ENCODE measurements around the gene PLCB3. TPM values are rescaled to one million over a fixed set of nuclear protein-coding genes. Genes with fewer than 3 reads are reported as not detected.
A peak's percentile ranks its signal among the peaks of the same experiment; 100 is the strongest.

Gene PLCB3
- total RNA-seq, 1 experiment from 2014 or later, result 41.2 TPM

DNA sequence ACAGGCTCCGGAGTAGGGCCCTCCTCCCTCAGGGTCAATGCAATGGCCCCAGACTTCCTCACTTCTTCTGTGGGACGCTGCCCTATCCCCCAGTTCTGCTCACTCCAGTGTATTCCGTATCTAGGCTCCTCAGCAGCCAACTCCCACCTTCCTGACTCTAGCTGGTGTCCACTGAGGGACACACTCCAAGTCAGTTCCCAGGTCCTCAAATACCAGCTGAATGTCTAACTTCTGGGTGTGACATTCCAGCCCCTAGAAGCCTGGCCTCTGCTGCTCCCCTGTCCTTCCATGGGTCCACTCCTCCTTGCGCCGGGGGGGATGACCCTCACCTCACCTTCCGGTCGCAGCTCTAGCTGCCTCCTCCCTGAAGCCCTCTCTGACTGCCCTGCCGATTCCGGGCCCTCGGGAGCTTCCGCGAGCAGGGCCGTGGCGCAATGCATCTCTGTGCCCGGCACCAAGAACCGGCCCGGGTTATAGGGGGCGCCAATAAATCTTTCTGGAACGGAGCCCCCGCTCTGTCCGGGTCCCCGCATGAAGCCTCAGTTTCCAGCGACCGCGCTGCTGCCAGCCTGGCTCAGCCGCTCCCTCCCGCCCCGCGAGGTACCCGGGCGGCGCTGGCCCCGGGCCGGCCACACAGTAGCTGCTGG is 17.7 kb downstream of the PLCB3 start:
- in situ Hi-C loops (cut with HindIII; ENCODE audit: low pct_unique_long_range_greater_than_20kb, low sequenced_read_pairs) (no loop called here), intact Hi-C loops (cut with micrococcal nuclease; ENCODE audit: unreplicated experiment) (no loop called here)
- CTCF ChIA-PET, result interaction anchor here (0.9 to 1.0 kb wide), 2 partner anchors 18 to 32 kb away, joined by 3 to 4 read pairs; partner anchors contain the start of gene PLCB3

DNA sequence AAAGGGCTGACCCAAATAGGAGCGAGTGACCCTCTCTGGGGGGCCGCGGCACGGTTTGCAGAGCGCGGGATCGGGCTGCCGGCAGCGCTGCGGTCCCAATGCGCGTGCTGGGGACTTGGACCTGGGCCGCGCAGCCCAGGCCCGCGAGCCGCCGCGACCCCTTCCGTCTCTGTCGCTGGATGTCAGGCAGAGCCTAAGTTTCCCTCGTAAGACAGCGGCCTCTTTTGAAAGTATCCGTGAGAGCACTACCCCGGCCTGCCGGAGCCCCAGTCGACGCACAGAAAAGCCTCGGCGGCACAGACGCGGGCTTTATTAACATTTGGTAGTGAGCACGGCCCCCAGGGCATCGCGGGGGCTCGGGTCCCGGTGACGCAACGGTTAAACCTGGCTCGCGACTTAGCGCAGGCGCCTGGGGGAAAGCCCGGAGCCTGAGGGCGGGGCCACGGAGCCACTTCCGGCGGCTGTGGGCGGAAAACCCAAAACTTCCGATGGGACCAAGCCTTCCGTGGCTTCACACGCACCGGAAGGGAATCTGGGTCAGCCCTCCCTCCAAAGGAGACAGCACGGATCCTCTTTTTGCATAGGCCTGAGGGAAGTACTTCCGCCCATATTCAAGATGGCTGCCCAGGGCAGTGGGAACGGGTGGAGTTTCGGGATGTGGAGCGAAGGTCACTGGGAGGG is 18.4 kb downstream of the PLCB3 start:
- no peaks in the 10 kb centered on the region for H3K9me3 ChIP-seq (ENCODE audit: control insufficient read depth, insufficient read depth, low read depth, low read length)
- TF ChIP-seq, protein P1, sequence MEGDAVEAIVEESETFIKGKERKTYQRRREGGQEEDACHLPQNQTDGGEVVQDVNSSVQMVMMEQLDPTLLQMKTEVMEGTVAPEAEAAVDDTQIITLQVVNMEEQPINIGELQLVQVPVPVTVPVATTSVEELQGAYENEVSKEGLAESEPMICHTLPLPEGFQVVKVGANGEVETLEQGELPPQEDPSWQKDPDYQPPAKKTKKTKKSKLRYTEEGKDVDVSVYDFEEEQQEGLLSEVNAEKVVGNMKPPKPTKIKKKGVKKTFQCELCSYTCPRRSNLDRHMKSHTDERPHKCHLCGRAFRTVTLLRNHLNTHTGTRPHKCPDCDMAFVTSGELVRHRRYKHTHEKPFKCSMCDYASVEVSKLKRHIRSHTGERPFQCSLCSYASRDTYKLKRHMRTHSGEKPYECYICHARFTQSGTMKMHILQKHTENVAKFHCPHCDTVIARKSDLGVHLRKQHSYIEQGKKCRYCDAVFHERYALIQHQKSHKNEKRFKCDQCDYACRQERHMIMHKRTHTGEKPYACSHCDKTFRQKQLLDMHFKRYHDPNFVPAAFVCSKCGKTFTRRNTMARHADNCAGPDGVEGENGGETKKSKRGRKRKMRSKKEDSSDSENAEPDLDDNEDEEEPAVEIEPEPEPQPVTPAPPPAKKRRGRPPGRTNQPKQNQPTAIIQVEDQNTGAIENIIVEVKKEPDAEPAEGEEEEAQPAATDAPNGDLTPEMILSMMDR (IDR thresholded peaks at IDR 0.05), result no peak
- TF ChIP-seq SIN3A (IDR thresholded peaks at IDR 0.05; ENCODE audit: borderline replicate concordance, insufficient read depth, low read depth, low read length) (peak; percentile 89; the same call in 1 of the 2 replicates), POLR2AphosphoS5 (IDR thresholded peaks at IDR 0.05; ENCODE audit: low read depth, low read length) (peak; percentile 94), TCF7L2 (IDR thresholded peaks at IDR 0.05; ENCODE audit: low read depth, low read length) (peak; percentile 69)
- TF ChIP-seq, protein P2, sequence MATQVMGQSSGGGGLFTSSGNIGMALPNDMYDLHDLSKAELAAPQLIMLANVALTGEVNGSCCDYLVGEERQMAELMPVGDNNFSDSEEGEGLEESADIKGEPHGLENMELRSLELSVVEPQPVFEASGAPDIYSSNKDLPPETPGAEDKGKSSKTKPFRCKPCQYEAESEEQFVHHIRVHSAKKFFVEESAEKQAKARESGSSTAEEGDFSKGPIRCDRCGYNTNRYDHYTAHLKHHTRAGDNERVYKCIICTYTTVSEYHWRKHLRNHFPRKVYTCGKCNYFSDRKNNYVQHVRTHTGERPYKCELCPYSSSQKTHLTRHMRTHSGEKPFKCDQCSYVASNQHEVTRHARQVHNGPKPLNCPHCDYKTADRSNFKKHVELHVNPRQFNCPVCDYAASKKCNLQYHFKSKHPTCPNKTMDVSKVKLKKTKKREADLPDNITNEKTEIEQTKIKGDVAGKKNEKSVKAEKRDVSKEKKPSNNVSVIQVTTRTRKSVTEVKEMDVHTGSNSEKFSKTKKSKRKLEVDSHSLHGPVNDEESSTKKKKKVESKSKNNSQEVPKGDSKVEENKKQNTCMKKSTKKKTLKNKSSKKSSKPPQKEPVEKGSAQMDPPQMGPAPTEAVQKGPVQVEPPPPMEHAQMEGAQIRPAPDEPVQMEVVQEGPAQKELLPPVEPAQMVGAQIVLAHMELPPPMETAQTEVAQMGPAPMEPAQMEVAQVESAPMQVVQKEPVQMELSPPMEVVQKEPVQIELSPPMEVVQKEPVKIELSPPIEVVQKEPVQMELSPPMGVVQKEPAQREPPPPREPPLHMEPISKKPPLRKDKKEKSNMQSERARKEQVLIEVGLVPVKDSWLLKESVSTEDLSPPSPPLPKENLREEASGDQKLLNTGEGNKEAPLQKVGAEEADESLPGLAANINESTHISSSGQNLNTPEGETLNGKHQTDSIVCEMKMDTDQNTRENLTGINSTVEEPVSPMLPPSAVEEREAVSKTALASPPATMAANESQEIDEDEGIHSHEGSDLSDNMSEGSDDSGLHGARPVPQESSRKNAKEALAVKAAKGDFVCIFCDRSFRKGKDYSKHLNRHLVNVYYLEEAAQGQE (IDR thresholded peaks at IDR 0.05; ENCODE audit: insufficient read depth in 1 of 2, low read depth in 2 of 2, low read length in 1 of 2), result no peak
- ChIA-PET CTCF (interaction anchor here (0.9 to 1.0 kb wide), 2 partner anchors 19 to 31 kb away, joined by 3 to 4 read pairs; partner anchors contain the start of gene PLCB3), POLR2A (interaction anchor here (0.6 to 1.0 kb wide), 5 partner anchors 17 to 274 kb away, joined by 3 to 6 read pairs (median 3); partner anchors contain the start of gene PRDX5)
- ATAC-seq, result peak; percentile 91
- DNase-seq (ENCODE audit: low read depth, low spot score), result peak; percentile 98
- intact Hi-C loops (cut with micrococcal nuclease; ENCODE audit: unreplicated experiment), result no loop called here
- H3K4me1 ChIP-seq (ENCODE audit: control insufficient read depth, insufficient read depth, low read length), result peaks cover 13% of the 10 kb centered on the region
- H3K27me3 ChIP-seq (ENCODE audit: control insufficient read depth, insufficient read depth, low read length), result no peaks in the 10 kb centered on the region
- peak overlapping the region; percentile 98 for H3K27ac ChIP-seq (ENCODE audit: low read length)
- BruUV-seq (replicated peaks), result no TSS peak
- no peaks in the 10 kb centered on the region; the same call in 1 of the 2 replicates for H3K36me3 ChIP-seq (ENCODE audit: control insufficient read depth, insufficient read depth, low read length)
- H3K4me3 ChIP-seq (ENCODE audit: low read depth in 2 of 2, low read length in 2 of 2), result peak overlapping the region; percentile 69 to 91
- in situ Hi-C loops (cut with HindIII; ENCODE audit: low pct_unique_long_range_greater_than_20kb, low sequenced_read_pairs), result no loop called here

More for the DNA sequence above, 17.7 kb downstream of the PLCB3 start:
- Histone ChIP-seq H3K27ac (ENCODE audit: low read length) (peak overlapping the region; percentile 98), H3K27me3 (ENCODE audit: control insufficient read depth, insufficient read depth, low read length) (no peaks in the 10 kb centered on the region), H3K4me1 (ENCODE audit: control insufficient read depth, insufficient read depth, low read length) (peaks cover 13% of the 10 kb centered on the region), H3K36me3 (ENCODE audit: control insufficient read depth, insufficient read depth, low read length) (no peaks in the 10 kb centered on the region; the same call in 1 of the 2 replicates), H3K9me3 (ENCODE audit: control insufficient read depth, insufficient read depth, low read depth, low read length) (no peaks in the 10 kb centered on the region), H3K4me3 (ENCODE audit: low read depth in 2 of 2, low read length in 2 of 2) (peak overlapping the region; percentile 67 to 69)
- POLR2A ChIA-PET, result interaction anchor here (0.5 to 0.7 kb wide), 2 partner anchors 64 to 567 kb away, joined by 3 to 6 read pairs; no protein-coding TSS in a partner anchor
- TF ChIP-seq TCF7L2 (IDR thresholded peaks at IDR 0.05; ENCODE audit: low read depth, low read length) (no peak), POLR2AphosphoS5 (IDR thresholded peaks at IDR 0.05; ENCODE audit: low read depth, low read length) (no peak), SIN3A (IDR thresholded peaks at IDR 0.05; ENCODE audit: borderline replicate concordance, insufficient read depth, low read depth, low read length) (no peak)
- TF ChIP-seq, protein P2 (IDR thresholded peaks at IDR 0.05; ENCODE audit: insufficient read depth in 1 of 2, low read depth in 2 of 2, low read length in 1 of 2), result no peak
- TF ChIP-seq, protein P1 (IDR thresholded peaks at IDR 0.05), result no peak
- ATAC-seq (peak; percentile 20), DNase-seq (ENCODE audit: low read depth, low spot score) (no peak)
- no TSS peak for BruUV-seq (replicated peaks)

Data from Panc1 (cell line).